GM12878 (cell line): Measurements from ENCODE around the gene CDX1. TPM values are rescaled to one million over a fixed set of nuclear protein-coding genes. Genes with fewer than 3 reads are reported as not detected.

ENCODE experiments used
- ATAC-seq: fragments of 200-7000 bp; cut with Tn5 transposase; 3 replicates; pipeline ENCODE4 v1.9.1; 2020; ENCODE audit warnings: mild to moderate bottlenecking, moderate library complexity
- BruUV-seq: library from RNA; stranded (reverse); fragments of 400-500 nt; replicated peaks from 2 replicates; lab custom pipeline; 2021; lab: Mats Ljungman, UMichigan
- CTCF ChIA-PET: fragments of 300-600 bp; sonication (Branson Sonifier 250); formaldehyde crosslinking; extraction: SDS; loops from one replicate; lab custom pipeline; 2021; ENCODE audit warnings: inconsistent platforms; lab: Yijun Ruan, JAX
- POLR2A ChIA-PET: fragments of 350-600 bp; formaldehyde crosslinking; extraction: SDS; loops from one replicate; lab custom pipeline; 2021; ENCODE audit warnings: inconsistent platforms; lab: Charles Lee
- RAD21 ChIA-PET: fragments of 300-600 bp; sonication (Branson Sonifier 250); formaldehyde crosslinking; loops from one replicate; lab custom pipeline; 2023; ENCODE audit warnings: antibody characterized with exemption; ENCODE audit not compliant: unreplicated experiment; lab: Charles Lee
- SMC1A ChIA-PET: fragments of 300-600 bp; sonication (Branson Sonifier 250); formaldehyde crosslinking; loops from one replicate; lab custom pipeline; 2023; ENCODE audit not compliant: unreplicated experiment, uncharacterized antibody; lab: Charles Lee
- DNase-seq: peaks from one replicate; pipeline ENCODE4 v3.0.0-alpha.2; 2011; ENCODE audit warnings: low read depth, low spot score
- FAIRE-seq: peaks from 3 replicates; lab custom pipeline; 2011; peaks lifted over from hg19 to GRCh38; lab: Jason Lieb, UNC
- H2AFZ ChIP-seq: 2 replicates; pipeline ENCODE4 v1.6.0; 2011; ENCODE audit warnings: low read depth, low read length, control low read depth; ENCODE audit not compliant: control insufficient read depth
- H3K27ac ChIP-seq: 2 replicates; pipeline ENCODE4 v1.5.1; 2011; ENCODE audit warnings: control low read depth; ENCODE audit not compliant: control insufficient read depth, insufficient read depth
- H3K27me3 ChIP-seq, 2 experiments: replicated peaks in 1 of 2; 2 replicates each; pipeline versions ENCODE4 v1.6.0 to v1.6.1; 2011; ENCODE audit warnings: low read length in 1 of 2; ENCODE audit not compliant: control insufficient read depth in 2 of 2, insufficient read depth in 2 of 2
- H3K36me3 ChIP-seq, 2 experiments: 2 replicates each; pipeline ENCODE4 v1.5.1; 2011; ENCODE audit warnings: low read length in 1 of 2; ENCODE audit not compliant: control insufficient read depth in 2 of 2, insufficient read depth in 2 of 2
- H3K4me1 ChIP-seq: 2 replicates; pipeline ENCODE4 v1.6.1; 2011; ENCODE audit warnings: mild to moderate bottlenecking, low read length, moderate library complexity, mixed read lengths; ENCODE audit not compliant: control insufficient read depth, insufficient read depth
- H3K4me2 ChIP-seq: 2 replicates; pipeline ENCODE4 v1.6.0; 2011; ENCODE audit warnings: control low read depth; ENCODE audit not compliant: control insufficient read depth, insufficient read depth
- H3K4me3 ChIP-seq: fragments of 200-600 bp; sonication (generic); 2 replicates; pipeline ENCODE4 v1.5.1; 2016
- H3K79me2 ChIP-seq: 2 replicates; pipeline ENCODE4 v1.6.0; 2011; ENCODE audit warnings: low read length; ENCODE audit not compliant: control insufficient read depth, insufficient read depth
- H3K9ac ChIP-seq: 2 replicates; pipeline ENCODE4 v1.8.0; 2011; ENCODE audit warnings: low read length, control low read depth, mixed read lengths; ENCODE audit not compliant: control insufficient read depth, insufficient read depth
- H3K9me3 ChIP-seq: replicated peaks from 3 replicates; pipeline ENCODE4 v1.5.1; 2011; ENCODE audit warnings: mild to moderate bottlenecking, low read length; ENCODE audit not compliant: control insufficient read depth, insufficient read depth
- H4K20me1 ChIP-seq: 2 replicates; pipeline ENCODE4 v1.6.0; 2011; ENCODE audit not compliant: control insufficient read depth, insufficient read depth
- IKZF1 ChIP-seq: fragments of 450-650 bp; conservative IDR thresholded peaks from 2 replicates; pipeline ENCODE4 v1.6.1; 2017; ENCODE audit warnings: antibody characterized with exemption, mild to moderate bottlenecking
- IRF4 ChIP-seq: IDR thresholded peaks from 2 replicates; pipeline ENCODE4 v1.6.1; 2011; ENCODE audit warnings: low read depth, low read length
- NR2F1 ChIP-seq: fragments of 450-650 bp; conservative IDR thresholded peaks from 2 replicates; pipeline ENCODE4 v1.6.1; 2017; ENCODE audit warnings: mild to moderate bottlenecking
- RFX5 ChIP-seq: IDR thresholded peaks from 2 replicates; pipeline ENCODE4 v1.6.1; 2011; ENCODE audit warnings: low read depth, low read length, improper control_type of control experiment
- USF2 ChIP-seq: IDR thresholded peaks from 2 replicates; pipeline ENCODE4 v1.6.1; 2011; ENCODE audit warnings: low read depth, low read length, improper control_type of control experiment, borderline replicate concordance
- WRNIP1 ChIP-seq: IDR thresholded peaks from 2 replicates; pipeline ENCODE4 v1.6.1; 2011; ENCODE audit warnings: low read depth, low read length, improper control_type of control experiment, borderline replicate concordance
- ZBTB40 ChIP-seq: fragments of 450-650 bp; IDR thresholded peaks from 2 replicates; pipeline ENCODE4 v1.6.1; 2016; ENCODE audit warnings: mild to moderate bottlenecking, moderate library complexity, borderline replicate concordance
- in situ Hi-C: fragments of 300-500 bp; cut with MboI; formaldehyde crosslinking; loops from 9 replicates; pipeline ENCODE4 v1.14.3; 2018; ENCODE audit warnings: mixed read lengths
- intact Hi-C: fragments of 100-400 bp; cut with micrococcal nuclease; formaldehyde crosslinking; loops from one replicate; pipeline ENCODE4 v1.14.2; 2022; ENCODE audit not compliant: unreplicated experiment
- polyA plus RNA-seq, 11 experiments: library from polyadenylated mRNA; depleted of rRNA in 4 of 11; unstranded in 6 of 11; stranded (reverse) in 5 of 11; fragments of >200 nt; fragmentation: Nextera tagmentation in 4 of 11; fragmentation: Illumina TruSeq in 1 of 11; extraction: Ambion mirVana in 4 of 11; extraction: Trizol in 1 of 11; gene quantifications; 1 replicate in 1 of 11; 2 replicates in 10 of 11; pipeline versions ENCODE4 v1.2.1 to v1.2.3, GENCODE V29; 2011 to 2016; ENCODE audit warnings: inconsistent platforms in 2 of 11, missing spikeins in 2 of 11, low read depth in 1 of 11
- total RNA-seq, 4 experiments: library from RNA; depleted of rRNA in 3 of 4; stranded (reverse); fragments of >200 nt in 3 of 4; fragmentation: Illumina TruSeq in 1 of 4; extraction: Trizol in 1 of 4; gene quantifications; 2 replicates each; pipeline versions ENCODE4 v1.2.1 to v1.2.3, GENCODE V29; 2013 to 2021

CDX1 gene
- total and polyA plus RNA-seq, 10 of the 15 experiments (the other 5 are each of a cell fraction or from before 2014, with no cell fraction given) = not detected

- ChIA-PET POLR2A (no interaction called here), SMC1A (no interaction called here), CTCF (interaction anchor here (0.6 to 1.1 kb wide), 2 partner anchors 16 to 33 kb away, joined by 3 read pairs; no protein-coding TSS in a partner anchor), RAD21 (no interaction called here)
- Histone ChIP-seq H3K4me2 (no peak overlapping the region), H3K4me1 (no peaks in the 10 kb centered on the region), H3K36me3 (no peaks in the 10 kb centered on the region), H3K27me3 (no peaks in the 10 kb centered on the region), H3K27ac (no peak overlapping the region), H3K9ac (no peak overlapping the region), H4K20me1 (no peaks in the 10 kb centered on the region), H3K4me3 (no peak overlapping the region), H2AFZ (no peak overlapping the region), H3K79me2 (no peaks in the 10 kb centered on the region), H3K9me3 (no peaks in the 10 kb centered on the region)
- intact Hi-C loops (no loop called here), in situ Hi-C loops (no loop called here)
- no peak for ATAC-seq
- no TSS peak for BruUV-seq
- TF ChIP-seq NR2F1 (no peak), IRF4 (no peak), WRNIP1 (no peak), USF2 (no peak), IKZF1 (no peak), ZBTB40 (no peak), RFX5 (no peak)
- FAIRE-seq = no peak
- DNase-seq = no peak
These were observed 17.0 kb upstream of the CDX1 start for GRCh38 chr5:150149618-150150017.
